Stimulated activated CD4-positive, alpha-beta T cell treated with anti-CD3 and anti-CD28 coated beads, TNF-alpha, amount 100 ng/mL, for 4 hours (primary cell): Measurements from ENCODE around the gene COX4I1.

Experiments used
- DNase-seq, 3 experiments: peaks; one replicate each; pipeline ENCODE4 v3.0.0-alpha.2; 2020; ENCODE audit warnings: low read depth in 3 of 3

COX4I1 gene

DNA sequence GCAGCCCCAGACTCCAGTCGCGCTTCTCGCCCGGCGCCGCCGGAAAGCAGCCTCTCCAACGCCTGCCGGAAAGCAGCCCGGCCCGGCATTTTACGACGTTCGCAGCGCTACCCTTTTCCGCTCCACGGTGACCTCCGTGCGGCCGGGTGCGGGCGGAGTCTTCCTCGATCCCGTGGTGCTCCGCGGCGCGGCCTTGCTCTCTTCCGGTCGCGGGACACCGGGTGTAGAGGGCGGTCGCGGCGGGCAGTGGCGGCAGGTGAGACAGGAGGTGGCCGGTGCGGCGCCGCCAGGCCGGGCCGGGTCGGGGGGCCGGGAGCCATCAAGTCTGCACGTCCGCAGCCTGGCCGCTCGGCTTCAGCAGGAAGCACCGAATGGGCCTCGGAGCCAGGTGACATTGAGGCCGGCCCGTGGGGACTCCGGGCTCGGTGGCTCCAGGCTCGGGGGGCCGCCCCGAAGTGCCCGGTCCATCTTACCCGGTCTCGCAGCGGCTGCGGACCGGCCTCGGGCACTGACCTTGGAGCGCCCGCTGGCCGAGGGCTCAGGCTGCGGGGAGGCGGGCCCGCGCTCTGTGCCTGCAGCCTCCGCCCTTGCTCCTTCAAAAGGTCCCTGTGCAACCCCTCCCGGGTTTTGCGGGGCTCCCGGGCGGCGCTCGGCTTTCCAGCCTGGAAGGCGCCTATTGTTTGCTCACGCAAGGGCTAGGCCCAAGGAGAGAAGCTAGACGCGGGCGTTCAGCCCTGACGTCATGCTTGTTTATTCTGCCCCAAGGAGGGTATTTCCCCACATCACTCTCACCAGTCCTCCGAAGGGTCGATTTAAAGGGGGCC, at the start of gene COX4I1, which contains the start of gene EMC8:
Gene COX4I1, plus strand, starts transcription at position 199 of the 824 bp plus-strand sequence. CDS start 1,511 bp downstream, outside the sequence.
Gene EMC8, minus strand, starts transcription at position 48 of the 824 bp plus-strand sequence. CDS start 249 bp downstream, outside the sequence.
- DNase-seq: peak; percentile 85 to 90 (median 88)

DNA sequence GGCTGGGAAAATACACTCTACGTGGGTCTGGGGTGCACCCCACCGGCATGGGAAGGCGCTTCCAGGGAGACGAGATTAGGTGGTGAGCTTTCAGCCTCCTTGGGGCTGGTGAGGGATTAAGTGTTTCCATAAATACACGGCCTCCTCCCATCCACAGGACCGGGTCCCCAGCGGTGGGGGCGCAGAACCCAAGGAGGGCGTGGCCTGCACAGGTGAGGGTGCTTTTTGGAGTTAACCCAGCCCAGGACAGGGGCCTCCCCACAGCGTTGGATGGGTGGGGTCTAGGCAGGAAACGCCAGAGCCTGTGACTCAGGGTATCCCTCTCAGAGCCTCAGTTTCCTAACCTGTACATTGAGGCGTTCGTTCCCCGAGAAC, 49.7 kb upstream of the COX4I1 start:
- no peak for DNase-seq

DNA sequence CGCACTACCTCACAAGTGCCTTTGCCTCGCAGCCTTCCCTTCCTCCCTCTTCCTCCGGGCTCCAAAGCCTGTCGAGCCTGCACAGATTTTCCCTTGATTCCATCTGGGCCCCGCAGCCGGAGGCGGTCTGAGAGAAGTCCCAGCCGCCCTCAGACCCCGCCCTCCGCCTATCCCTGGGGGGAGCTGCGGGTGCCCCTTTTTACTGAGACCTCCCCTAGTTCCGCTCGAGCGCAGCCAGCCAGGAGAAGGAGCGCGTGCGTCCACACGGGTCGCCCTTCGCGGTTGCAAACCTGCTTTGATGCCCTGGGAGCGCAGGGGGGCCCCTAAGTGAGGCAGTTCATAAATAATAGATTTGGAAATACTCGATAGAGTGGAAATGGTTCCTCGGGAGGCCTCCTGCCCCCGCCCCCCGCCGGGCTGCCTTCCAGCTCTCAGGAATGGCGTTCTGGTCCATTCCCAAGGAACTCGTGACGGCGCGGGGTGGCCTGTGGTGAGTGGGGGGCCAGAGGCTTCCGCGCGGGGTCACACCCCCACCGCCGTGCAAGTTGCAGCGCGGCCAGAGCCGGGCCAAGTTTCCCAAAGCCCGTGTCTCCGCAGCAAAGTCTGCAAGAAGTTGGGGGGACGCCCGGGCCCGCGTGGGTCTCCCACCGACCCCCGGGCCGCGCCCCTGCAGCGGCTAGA, 49.2 kb upstream of the COX4I1 start:
- DNase-seq: no peak

DNA sequence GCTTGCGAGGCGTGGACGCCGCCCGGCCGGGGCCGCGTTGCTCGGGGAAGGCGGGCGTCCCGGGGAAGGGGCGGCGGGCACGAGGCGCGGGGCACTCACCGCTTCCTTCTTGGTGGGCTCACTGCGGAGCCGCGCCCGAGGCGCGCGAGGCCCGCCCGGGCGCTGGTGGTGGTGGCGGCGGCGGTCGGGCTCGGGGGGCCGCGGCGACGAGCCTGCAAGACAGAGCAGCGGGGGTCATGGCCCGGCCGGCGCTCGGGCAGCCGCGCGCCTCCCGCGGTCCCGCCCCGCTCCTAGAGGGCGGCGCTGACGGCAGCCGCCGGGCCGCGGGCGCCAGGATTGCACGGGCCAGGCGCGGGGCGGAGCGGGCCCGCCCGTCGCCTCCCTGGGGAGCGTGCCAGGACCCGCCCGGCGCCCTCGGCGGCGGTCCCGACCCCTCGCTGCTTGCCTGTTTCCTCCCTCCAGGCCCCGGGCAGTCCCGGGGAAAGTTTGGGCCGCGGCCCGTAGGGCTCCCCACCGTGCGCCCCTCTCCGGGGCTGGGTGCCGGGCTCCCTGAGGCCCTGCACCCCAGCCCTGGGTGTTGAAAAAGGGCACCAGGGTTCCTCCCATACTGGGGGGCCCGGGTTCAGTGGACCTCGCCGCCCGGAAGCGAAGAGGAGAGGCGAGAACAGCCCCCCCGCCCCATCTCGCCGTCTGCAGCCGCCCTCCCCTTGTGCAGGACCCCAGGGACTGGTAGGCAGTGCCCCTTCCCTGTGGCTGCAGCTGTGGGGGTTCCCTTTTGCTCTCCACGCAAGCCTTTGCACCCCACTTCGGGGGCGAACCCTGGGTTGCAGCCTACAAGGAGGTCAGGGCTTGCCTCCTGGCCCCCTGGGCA, 48.4 kb upstream of the COX4I1 start, which contains the start of gene C16orf74:
Gene C16orf74, minus strand, starts transcription at position 270 of the 871 bp plus-strand sequence. CDS start 15,879 bp downstream, outside the sequence.
- no peak for DNase-seq

DNA sequence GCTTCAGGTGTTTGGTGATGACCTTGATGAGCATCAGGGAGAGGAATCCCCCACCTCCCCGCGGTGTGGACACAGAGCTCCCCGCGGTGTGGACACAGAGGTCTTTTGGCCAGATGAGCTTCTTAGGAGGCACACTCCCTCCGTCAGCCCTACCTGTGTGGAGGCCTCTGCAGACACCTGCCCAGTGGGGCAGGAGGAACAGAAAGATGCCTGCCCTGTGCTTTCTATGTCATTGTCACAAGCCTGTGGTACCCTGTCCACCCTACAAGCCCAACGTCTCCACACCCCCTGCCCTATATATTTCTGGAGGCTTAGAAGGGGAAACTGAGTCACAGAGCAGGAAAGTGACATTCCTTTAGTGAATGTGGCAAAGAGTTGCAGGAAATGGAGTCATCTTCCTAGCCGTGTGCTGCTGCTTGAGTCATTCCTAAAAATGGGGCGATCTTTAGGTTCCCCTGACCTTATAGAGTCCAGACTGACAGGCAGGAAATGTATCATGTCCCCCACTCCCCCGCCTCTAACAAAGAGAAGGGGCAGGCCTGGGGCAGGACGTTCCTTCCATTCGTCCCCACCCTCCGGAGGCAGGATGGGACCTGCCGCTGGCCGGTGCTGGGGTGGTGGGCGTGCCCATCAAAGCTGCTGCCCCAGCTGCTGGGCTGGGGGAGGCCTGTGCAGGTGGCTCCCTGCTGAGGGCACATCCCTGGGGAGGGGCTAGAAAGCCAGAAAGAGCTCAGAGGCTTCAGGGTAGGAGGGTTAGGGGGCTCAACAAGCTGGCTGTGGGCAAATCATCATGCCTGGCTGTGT, 47.6 kb upstream of the COX4I1 start:
- no peak for DNase-seq

DNA sequence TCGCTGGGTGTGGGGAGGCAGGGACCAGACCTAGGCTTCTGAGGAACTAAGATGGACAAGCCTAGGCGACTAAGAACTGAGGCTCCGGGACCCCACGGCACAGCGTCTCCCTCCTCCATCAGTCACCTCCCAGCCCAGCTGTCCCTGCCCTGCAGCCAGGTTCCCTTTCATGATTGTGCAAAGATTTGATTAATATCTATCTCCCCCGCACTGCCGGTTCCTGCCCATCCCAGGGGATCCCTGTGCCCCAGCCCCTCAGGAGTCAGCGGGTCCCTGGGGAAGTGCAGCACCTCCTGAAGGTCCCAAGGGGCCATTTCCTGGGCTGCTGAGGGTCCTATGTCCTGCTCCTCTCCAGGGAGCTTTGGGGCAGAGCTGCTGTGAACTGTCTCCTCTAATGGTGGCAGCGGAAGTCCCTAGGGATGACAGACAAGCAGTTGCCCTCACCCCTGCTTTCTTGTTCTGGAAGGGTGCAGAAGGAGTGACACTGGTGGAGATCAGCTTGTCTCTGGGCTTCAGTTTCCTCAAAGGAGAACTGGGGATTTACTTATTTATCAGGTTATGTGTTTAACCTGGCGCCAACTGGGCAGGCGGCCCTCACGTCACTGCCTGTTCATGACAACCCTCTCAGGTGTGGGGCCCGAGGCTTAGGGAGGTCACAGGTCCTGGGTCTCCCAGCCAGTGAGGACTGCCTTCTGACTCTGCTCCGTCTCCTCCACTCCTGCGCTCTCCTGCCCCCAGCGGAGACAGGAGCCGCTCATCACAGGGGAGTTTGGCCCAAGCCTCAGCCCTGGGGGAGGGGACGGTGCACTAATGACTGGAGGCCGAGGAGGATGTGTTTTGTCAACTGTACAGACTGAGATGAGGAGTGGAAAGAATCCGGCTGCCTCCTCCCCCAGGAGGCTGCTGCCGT, 46.7 kb upstream of the COX4I1 start:
- DNase-seq: no peak

DNA sequence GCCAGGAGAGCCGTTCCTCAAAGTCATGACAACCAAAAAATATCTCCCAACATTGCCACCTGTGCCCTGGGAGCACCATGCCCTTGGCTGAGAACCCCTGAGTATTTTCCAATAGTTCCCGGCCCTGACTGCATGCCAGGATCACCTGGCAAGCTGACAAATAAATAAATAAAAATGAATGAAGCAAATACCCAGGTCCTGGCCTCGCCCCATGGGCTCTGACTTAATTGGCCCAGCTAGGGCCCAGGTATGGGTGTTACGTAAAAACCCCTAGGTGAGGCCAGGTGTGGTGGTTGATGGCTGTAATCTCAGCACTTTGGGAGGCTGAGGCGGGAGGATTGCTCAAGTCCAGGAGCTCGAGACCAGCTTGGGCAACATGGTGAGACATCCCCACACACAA, 45.9 kb upstream of the COX4I1 start:
- DNase-seq: no peak

DNA sequence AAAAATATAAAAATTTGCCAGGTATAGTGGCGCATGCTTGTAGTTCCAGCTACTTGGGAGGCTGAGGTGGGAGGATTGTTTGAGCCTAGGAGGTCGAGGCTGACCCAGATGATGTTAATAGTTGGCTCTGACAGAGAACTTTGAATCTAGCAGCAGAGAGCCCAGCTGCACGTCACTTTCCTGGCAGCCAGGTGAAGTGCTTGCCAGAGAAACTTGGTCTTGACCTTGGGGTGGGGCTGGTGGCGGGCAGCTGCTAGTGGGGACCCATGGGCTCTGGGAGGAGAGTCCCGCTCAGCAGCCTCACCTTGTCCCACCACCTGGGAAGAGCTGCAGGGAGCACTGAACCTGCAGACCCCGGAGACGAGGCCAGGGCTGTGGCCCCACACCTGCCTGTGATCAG, 45.5 kb upstream of the COX4I1 start:
- DNase-seq: no peak

DNA sequence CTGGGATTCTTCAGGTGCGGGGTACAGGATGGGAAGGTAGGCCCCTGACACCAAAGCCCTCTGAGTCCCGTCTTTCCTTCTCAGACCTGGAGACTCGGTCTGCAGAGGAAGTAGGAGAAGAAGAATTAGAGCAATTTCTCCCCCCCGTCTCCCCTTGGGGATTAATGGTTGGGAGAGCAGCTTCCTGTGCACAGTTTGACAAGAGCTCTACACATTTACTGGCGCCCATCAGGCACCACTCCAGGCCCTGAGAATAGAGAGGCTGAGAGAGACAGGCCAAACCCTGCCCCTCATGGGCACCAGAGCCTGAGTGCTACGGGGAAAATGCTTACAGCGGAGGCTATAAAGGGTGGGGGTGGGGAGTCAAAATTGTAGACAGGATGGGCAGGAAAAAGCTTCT, 45.1 kb upstream of the COX4I1 start:
- DNase-seq: no peak

DNA sequence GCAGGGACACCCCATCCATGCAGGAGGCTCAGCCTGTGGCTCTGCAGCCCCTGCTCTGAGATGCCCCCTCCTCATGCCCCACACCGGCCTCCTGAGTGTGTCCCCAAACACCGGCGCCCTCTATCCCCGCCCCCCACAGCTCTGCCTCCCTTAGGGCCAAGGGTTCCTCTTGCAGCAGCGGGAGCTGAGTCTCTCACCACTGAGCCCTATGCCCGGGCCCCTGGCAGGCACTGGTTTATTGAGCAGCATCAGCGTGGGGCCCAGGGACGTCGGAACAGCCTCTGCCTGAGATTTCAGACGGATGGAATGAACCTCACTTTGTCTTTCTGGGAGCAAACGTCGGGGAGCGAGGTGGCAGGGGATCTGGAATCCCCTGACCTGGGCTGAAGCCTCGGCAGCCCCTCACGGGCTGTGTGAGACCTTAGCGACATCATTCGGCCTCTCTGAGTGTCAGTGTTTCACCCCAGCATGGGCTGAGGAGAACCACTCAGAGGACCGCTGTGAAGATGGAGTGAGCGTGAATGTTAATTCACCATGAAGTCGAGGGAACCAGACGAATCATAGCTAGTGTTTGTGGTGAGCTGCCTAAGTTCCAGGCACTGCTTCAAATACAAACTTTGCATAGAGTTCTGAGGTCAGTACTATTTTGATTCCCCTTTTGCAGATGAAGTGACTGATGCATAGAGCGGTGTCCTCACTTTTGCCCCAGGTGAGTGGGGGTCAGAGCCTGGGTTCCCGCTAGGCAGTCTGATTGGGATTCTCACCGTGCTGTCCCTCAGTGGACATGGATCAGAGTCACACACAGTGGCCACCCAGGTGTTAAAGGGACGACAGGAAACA, 43.3 kb upstream of the COX4I1 start:
- no peak for DNase-seq

DNA sequence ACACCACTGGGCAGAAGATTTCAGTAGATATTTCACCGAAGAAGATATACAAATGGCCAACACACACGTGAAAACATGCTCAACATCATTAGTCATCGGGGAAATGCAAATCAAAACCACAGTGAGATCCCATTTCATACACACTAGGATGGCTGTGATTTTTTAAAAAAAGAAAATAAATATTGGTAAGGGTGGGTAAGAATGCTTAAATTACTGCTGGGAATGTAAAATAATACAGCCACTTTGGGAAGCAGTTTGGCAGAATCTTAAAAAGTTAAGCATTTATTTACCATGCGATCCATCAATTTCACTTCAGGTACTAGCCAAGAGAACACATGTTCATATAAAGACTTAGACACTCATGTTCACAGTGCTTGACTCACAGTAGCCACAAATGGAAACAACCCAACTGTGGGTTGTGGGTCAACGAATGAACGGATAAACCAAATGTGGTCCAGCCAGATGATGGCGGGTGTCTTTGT, 42.1 kb upstream of the COX4I1 start:
- no peak for DNase-seq

DNA sequence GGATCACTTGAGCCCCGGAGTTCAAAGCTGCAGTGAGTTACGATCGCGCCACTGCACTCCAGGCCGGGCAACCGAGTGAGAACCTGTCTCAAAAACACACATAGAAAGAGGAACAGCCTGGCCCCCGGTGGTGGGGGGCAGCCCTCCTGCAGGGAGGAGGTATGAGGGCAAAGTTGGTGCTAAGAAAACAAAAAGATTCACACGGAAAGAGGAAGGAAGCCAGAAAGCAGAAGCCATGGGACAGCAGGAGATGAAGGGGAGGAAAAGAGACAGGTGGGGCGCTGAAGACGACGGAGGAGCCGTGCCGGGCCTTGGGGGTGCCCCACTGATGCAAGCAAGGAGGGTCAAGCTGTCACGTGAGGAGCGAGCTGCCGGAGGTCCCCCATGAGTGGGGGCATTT, 40.4 kb upstream of the COX4I1 start:
- DNase-seq: no peak

DNA sequence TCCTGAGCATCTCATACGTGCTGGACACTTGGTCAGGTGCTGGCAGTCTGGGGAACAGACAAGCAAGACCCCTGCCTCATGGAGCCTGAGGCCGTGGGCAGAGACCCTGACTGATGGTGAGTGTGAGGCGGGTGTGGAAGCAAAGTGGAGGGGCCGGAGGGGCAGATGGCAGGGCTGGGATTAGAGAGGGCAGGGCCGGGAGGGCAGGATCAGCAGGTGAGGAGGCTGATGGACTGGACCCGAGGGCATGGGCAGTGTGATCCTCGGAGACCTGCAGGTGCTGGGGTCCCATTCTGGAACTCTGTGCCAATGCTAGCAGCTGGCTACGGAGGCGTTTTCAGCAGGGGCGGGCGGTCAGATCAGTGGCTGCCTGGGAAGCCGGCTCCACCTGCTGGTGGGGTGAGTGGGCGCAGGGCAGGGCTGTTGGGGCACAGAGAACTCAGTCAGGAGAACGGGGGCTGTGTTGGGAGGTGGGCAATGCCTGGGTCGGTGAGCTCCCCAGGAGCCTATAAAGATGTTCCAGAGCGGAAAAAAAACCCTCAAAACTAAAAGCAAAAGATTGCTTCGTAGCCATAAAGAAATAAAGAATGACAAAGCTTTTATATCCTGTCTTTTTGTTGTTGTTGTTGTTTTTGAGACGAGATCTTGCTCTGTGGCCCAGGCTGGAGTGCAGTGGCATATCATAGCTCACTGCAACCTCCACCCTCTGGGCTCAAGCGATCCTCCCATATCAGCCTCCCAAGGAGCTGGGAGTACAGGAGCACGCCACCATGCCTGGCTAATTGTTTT, 39.7 kb upstream of the COX4I1 start:
- DNase-seq: no peak

DNA sequence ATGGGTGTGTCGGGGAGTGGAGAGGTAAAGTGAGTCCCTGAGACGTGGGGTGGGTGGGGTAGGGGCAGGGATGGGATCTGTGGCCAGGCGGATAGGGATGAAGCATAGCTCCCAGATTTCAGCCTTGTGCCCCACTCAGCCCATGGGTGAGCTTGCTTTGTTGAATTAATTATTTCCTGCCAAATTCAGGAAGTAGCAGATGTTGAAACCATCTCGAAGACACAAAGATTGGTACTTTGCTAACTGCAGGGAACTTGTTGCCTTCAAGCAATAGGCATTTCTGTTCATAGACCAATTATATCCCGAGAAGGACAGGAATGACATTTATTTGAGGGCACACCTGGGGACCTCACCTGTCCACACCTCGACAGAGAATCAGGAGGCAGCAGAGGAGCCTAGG, 37.6 kb upstream of the COX4I1 start:
- DNase-seq: no peak

DNA sequence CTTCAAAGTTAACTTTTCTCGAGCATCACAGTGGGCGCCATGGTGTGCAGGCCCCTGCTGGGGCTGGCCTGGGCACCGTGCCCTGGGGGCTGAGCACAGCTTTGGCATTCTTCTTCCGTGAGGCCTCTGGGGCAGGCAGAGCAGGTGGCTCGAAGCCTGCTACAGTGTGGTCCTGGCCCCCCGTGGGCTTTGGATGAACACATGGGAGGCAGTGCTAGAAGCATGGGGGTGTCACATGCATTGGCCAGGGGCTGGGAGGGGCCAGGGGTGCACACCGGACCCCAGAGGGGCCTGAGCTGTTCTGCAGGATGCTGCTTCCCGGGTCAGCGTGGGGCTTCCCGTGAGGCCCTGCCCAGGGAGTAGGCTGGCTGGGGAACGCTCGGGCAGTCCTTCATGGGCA, 36.5 kb upstream of the COX4I1 start:
- no peak for DNase-seq

DNA sequence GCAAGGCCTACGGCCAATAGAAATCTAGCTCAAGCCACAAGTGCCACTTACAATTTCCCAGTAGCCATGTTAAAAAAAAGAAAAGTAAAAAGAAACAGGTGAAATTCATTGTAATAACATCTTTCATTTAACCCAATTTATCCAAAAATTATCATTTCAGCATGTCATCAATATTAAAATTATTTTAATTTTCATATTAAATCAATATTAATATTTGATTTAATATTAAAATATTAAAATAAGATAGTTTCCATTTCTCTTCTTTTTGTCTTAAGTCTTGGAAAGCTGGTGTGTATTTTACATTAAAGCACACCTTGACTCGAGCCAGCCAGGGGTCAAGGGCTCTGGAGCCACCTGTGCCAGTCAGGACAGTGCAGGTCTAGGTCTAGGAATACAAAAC, 35.9 kb upstream of the COX4I1 start:
- no peak for DNase-seq

DNA sequence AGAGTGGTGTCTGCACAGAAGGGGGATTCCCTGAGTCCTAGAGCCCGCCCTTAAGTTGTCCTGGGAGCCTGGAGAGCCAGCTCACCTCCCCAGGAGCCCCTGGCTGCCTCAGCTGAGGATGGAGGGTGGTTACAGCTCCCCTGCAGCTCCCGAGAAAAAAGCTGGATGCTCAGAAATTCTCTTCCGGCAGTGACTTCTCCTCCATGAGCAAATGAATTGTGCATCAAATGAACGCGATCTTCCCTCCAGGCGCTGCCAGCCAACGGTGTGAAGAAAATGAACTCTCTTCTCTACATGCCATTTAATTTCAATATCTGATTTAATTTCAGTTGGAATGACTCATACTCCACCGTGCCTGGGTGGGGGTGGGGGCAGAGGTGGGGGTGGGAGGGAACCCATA, 34.3 kb upstream of the COX4I1 start:
- DNase-seq: no peak

DNA sequence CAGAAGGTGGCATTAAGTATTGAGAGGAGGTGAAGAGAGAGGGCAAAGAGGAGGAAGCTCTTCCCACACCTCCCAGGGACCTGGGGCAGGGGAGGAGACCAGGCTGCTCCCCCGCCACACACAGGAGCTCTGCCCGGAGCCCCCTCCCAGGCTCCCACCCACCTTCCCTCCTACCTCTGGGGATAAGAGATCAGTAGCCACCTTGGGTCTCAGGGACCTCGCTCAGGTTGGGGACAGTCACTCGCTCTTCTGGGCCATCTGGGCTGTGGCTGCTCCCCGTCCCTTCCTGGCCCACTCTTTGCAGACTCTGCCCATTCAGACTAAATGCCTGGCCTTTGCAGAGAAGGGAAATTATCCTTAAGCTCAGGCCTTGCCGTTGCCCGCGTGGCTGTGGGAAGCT, 33.7 kb upstream of the COX4I1 start:
- DNase-seq: no peak
